H1 (cell line): Measurements from ENCODE around the gene DCANP1. TPM values are rescaled to one million over a fixed set of nuclear protein-coding genes. Genes with fewer than 3 reads are reported as not detected.

ENCODE experiments used
- CTCF ChIA-PET: fragments of 300-600 bp; sonication (Branson Sonifier 250); formaldehyde crosslinking; loops from one replicate; lab custom pipeline; 2021; ENCODE audit not compliant: partially characterized antibody; lab: Charles Lee
- POLR2A ChIA-PET: fragments of 300-600 bp; sonication (Branson Sonifier 250); formaldehyde crosslinking; loops from one replicate; lab custom pipeline; 2021; ENCODE audit warnings: inconsistent platforms; ENCODE audit not compliant: partially characterized antibody; lab: Charles Lee
- DNase-seq, 2 experiments: peaks; one replicate each; pipeline versions ENCODE4 v3.0.0 to v3.0.0-alpha.2; 2010 to 2022; ENCODE audit warnings: low spot score in 2 of 2, low read depth in 1 of 2, mixed read lengths in 1 of 2
- FAIRE-seq: peaks from 2 replicates; lab custom pipeline; 2011; peaks lifted over from hg19 to GRCh38; lab: Jason Lieb, UNC
- H2AFZ ChIP-seq: 2 replicates; pipeline ENCODE4 v1.8.1; 2012; ENCODE audit warnings: low read length, inconsistent platforms
- H2AK5ac ChIP-seq: 2 replicates; pipeline ENCODE4 v1.6.1; 2013; ENCODE audit warnings: low read depth, low read length
- H2BK120ac ChIP-seq: replicated peaks from 2 replicates; pipeline ENCODE3; 2013; ENCODE audit warnings: low read depth, low read length, inconsistent platforms
- H2BK12ac ChIP-seq: 2 replicates; pipeline ENCODE4 v1.6.1; 2013; ENCODE audit warnings: low read depth, low read length
- H2BK15ac ChIP-seq: 2 replicates; pipeline ENCODE4 v1.6.1; 2013; ENCODE audit warnings: low read length
- H2BK20ac ChIP-seq: 2 replicates; pipeline ENCODE4 v1.6.1; 2013; ENCODE audit warnings: low read length
- H2BK5ac ChIP-seq: 2 replicates; pipeline ENCODE4 v1.6.1; 2013; ENCODE audit warnings: low read depth, low read length
- H3K14ac ChIP-seq: 2 replicates; pipeline ENCODE4 v1.6.1; 2013; ENCODE audit warnings: inconsistent platforms; ENCODE audit not compliant: insufficient read length
- H3K18ac ChIP-seq: 2 replicates; pipeline ENCODE4 v1.6.1; 2013; ENCODE audit warnings: low read length; ENCODE audit errors: extremely low read depth
- H3K23ac ChIP-seq: 2 replicates; pipeline ENCODE4 v1.6.1; 2013; ENCODE audit warnings: inconsistent platforms; ENCODE audit not compliant: insufficient read length
- H3K23me2 ChIP-seq: 2 replicates; pipeline ENCODE4 v1.6.1; 2013; ENCODE audit warnings: low read depth, low read length
- H3K27ac ChIP-seq: 2 replicates; pipeline ENCODE4 v1.6.1; 2011; ENCODE audit warnings: low read depth, low read length, inconsistent platforms
- H3K27me3 ChIP-seq, 4 experiments: replicated peaks in 1 of 4; 1 replicate in 1 of 4; 2 replicates in 3 of 4; pipeline versions ENCODE4 v1.6.1 to v1.8.1; 2011 to 2013; ENCODE audit warnings: low read length in 3 of 4, mild to moderate bottlenecking in 3 of 4, inconsistent platforms in 2 of 4, mixed read lengths in 2 of 4, moderate library complexity in 1 of 4; ENCODE audit not compliant: control insufficient read depth in 3 of 4, insufficient read depth in 3 of 4; ENCODE audit errors: extremely low read depth in 1 of 4
- H3K36me3 ChIP-seq, 4 experiments: 2 replicates each; pipeline versions ENCODE4 v1.6.1 to v1.8.1; 2011 to 2013; ENCODE audit warnings: mild to moderate bottlenecking in 4 of 4, low read length in 3 of 4, moderate library complexity in 2 of 4, control low read depth in 1 of 4, inconsistent platforms in 1 of 4; ENCODE audit not compliant: insufficient read depth in 4 of 4, control insufficient read depth in 2 of 4
- H3K4ac ChIP-seq: replicated peaks from 2 replicates; pipeline ENCODE3; 2013; ENCODE audit warnings: low read length, low read depth, mixed read lengths, inconsistent platforms; ENCODE audit not compliant: insufficient read length
- H3K4me1 ChIP-seq, 4 experiments: replicated peaks in 1 of 4; 1 replicate in 1 of 4; 2 replicates in 3 of 4; pipeline versions ENCODE4 v1.6.1 to v1.8.1; 2011 to 2013; ENCODE audit warnings: low read length in 3 of 4, inconsistent platforms in 2 of 4, mixed read lengths in 1 of 4; ENCODE audit not compliant: insufficient read depth in 4 of 4, control insufficient read depth in 3 of 4
- H3K4me2 ChIP-seq, 2 experiments: 2 replicates each; pipeline versions ENCODE4 v1.6.1 to v1.8.1; 2011 to 2013; ENCODE audit warnings: low read depth in 2 of 2, low read length in 2 of 2, control low read depth in 1 of 2, inconsistent platforms in 1 of 2, mild to moderate bottlenecking in 1 of 2; ENCODE audit not compliant: insufficient read depth in 1 of 2
- H3K4me3 ChIP-seq, 4 experiments: fragments of 200-600, 300-600 bp in 1 of 4; sonication (generic), shearing (Covaris generic), sonication (Bioruptor Twin) in 1 of 4; 2 replicates each; pipeline versions ENCODE4 v1.5.1 to v1.8.1; 2011 to 2016; ENCODE audit warnings: low read length in 4 of 4, low read depth in 3 of 4, control low read depth in 2 of 4, inconsistent platforms in 2 of 4, mild to moderate bottlenecking in 2 of 4, mixed read lengths in 1 of 4, moderate library complexity in 1 of 4; ENCODE audit not compliant: insufficient read depth in 2 of 4; ENCODE audit errors: extremely low read depth in 1 of 4
- H3K56ac ChIP-seq: replicated peaks from 2 replicates; pipeline ENCODE3; 2013; ENCODE audit warnings: low read depth, mild to moderate bottlenecking, mixed read lengths, low read length, inconsistent platforms; ENCODE audit not compliant: insufficient read length
- H3K79me1 ChIP-seq: 2 replicates; pipeline ENCODE4 v1.6.1; 2013; ENCODE audit warnings: low read depth, low read length, control low read depth
- H3K79me2 ChIP-seq, 2 experiments: 2 replicates each; pipeline versions ENCODE4 v1.6.1 to v1.8.1; 2012 to 2013; ENCODE audit warnings: low read length in 2 of 2, mild to moderate bottlenecking in 2 of 2, inconsistent platforms in 1 of 2; ENCODE audit not compliant: insufficient read depth in 2 of 2, control insufficient read depth in 1 of 2
- H3K9ac ChIP-seq, 4 experiments: replicated peaks in 1 of 4; 1 replicate in 1 of 4; 2 replicates in 3 of 4; pipeline versions ENCODE4 v1.6.1 to v1.8.1; 2011 to 2013; ENCODE audit warnings: low read depth in 3 of 4, low read length in 3 of 4, control low read depth in 2 of 4, mild to moderate bottlenecking in 2 of 4, moderate library complexity in 2 of 4, inconsistent platforms in 1 of 4; ENCODE audit errors: extremely low read depth in 1 of 4
- H3K9me3 ChIP-seq, 2 experiments: 2 replicates each; pipeline versions ENCODE4 v1.6.1 to v1.8.1; 2012 to 2013; ENCODE audit warnings: mild to moderate bottlenecking in 2 of 2, moderate library complexity in 2 of 2, control low read depth in 1 of 2, inconsistent platforms in 1 of 2, low read depth in 1 of 2, low read length in 1 of 2, mixed read lengths in 1 of 2; ENCODE audit not compliant: insufficient read depth in 2 of 2
- H4K20me1 ChIP-seq, 2 experiments: replicated peaks in 1 of 2; 2 replicates each; pipeline versions ENCODE3 to v1.8.1; 2011 to 2013; ENCODE audit warnings: inconsistent platforms in 2 of 2, low read length in 2 of 2, mild to moderate bottlenecking in 1 of 2; ENCODE audit not compliant: insufficient read depth in 2 of 2, control insufficient read depth in 1 of 2
- H4K5ac ChIP-seq: 2 replicates; pipeline ENCODE4 v1.6.1; 2013; ENCODE audit warnings: low read length, low read depth, mixed read lengths, inconsistent platforms; ENCODE audit not compliant: insufficient read length
- H4K8ac ChIP-seq: 2 replicates; pipeline ENCODE4 v1.8.0; 2013; ENCODE audit warnings: mild to moderate bottlenecking, moderate library complexity, low read length, inconsistent platforms; ENCODE audit not compliant: insufficient read depth; ENCODE audit errors: extremely low read depth
- H4K91ac ChIP-seq: replicated peaks from 2 replicates; pipeline ENCODE3; 2013; ENCODE audit warnings: low read length, mixed read lengths, inconsistent platforms; ENCODE audit not compliant: insufficient read length
- ATF3 ChIP-seq: IDR thresholded peaks from 2 replicates; pipeline ENCODE4 v1.6.1; 2011; ENCODE audit warnings: low read depth, mild to moderate bottlenecking, low read length; ENCODE audit not compliant: insufficient read depth
- CBX5 ChIP-seq: fragments of 300-800, 300-1000 bp; sonication (generic); IDR thresholded peaks from 2 replicates; pipeline ENCODE4 v1.7.1; 2016; ENCODE audit warnings: antibody characterized with exemption, low read length, low read depth
- EP300 ChIP-seq, 2 experiments: IDR thresholded peaks; 1 replicate in 1 of 2; 2 replicates in 1 of 2; pipeline ENCODE4 v1.6.1; 2011 to 2012; ENCODE audit warnings: low read depth in 2 of 2, low read length in 2 of 2, mild to moderate bottlenecking in 2 of 2, borderline replicate concordance in 1 of 2, inconsistent platforms in 1 of 2, moderate library complexity in 1 of 2
- HDAC2 ChIP-seq, 2 experiments: fragments of 300-600 bp in 1 of 2; sonication (generic) in 1 of 2; IDR thresholded peaks; 2 replicates each; pipeline ENCODE4 v1.6.1; 2011 to 2012; ENCODE audit warnings: low read depth in 2 of 2, low read length in 2 of 2, mild to moderate bottlenecking in 2 of 2, moderate library complexity in 2 of 2, borderline replicate concordance in 1 of 2, inconsistent platforms in 1 of 2
- MAFK ChIP-seq: IDR thresholded peaks from 2 replicates; pipeline ENCODE4 v1.6.1; 2012; ENCODE audit warnings: low read depth, mild to moderate bottlenecking, improper control_type of control experiment, low read length
- PHF8 ChIP-seq: fragments of 200-600 bp; sonication (generic); conservative IDR thresholded peaks from 2 replicates; pipeline ENCODE4 v1.7.1; 2012; ENCODE audit warnings: low read depth, mild to moderate bottlenecking, inconsistent platforms, low read length, moderate library complexity
- RNF2 ChIP-seq: fragments of 200-900, 300-1000 bp; sonication (generic); IDR thresholded peaks from 2 replicates; pipeline ENCODE4 v1.7.1; 2016; ENCODE audit warnings: borderline replicate concordance, low read depth, mild to moderate bottlenecking, antibody characterized with exemption, low read length; ENCODE audit not compliant: poor library complexity, severe bottlenecking; ENCODE audit errors: missing control alignments
- SAP30 ChIP-seq: fragments of 300-600 bp; sonication (generic); IDR thresholded peaks from 2 replicates; pipeline ENCODE4 v1.7.1; 2012; ENCODE audit warnings: low read length, moderate library complexity, mild to moderate bottlenecking, inconsistent platforms; ENCODE audit not compliant: insufficient read depth, insufficient replicate concordance
- SUZ12 ChIP-seq: fragments of 200-600 bp; sonication (generic); IDR thresholded peaks from 2 replicates; pipeline ENCODE4 v1.6.1; 2012; ENCODE audit warnings: mild to moderate bottlenecking, inconsistent platforms, low read length, moderate library complexity, mixed read lengths
- WGBS, 2 experiments: shearing (Covaris generic) in 1 of 2; methylation state at CpG; one replicate each; pipeline versions ENCODE4 v1.1.6 to v1.1.7; 2013 to 2015; ENCODE audit warnings: low lambda C conversion rate in 2 of 2, mixed read lengths in 2 of 2, inconsistent platforms in 1 of 2, low coverage in 1 of 2, missing lambda C conversion rate in 1 of 2; ENCODE audit not compliant: insufficient replicate concordance in 2 of 2, insufficient coverage in 1 of 2, insufficient read length in 1 of 2; ENCODE audit errors: extremely low coverage in 1 of 2, missing lambda C conversion rate in 1 of 2; 5-methylcytosine and 5-hydroxymethylcytosine counted together
- polyA plus RNA-seq, 7 experiments: library from polyadenylated mRNA; depleted of rRNA in 3 of 7; stranded (reverse) in 5 of 7; unstranded in 2 of 7; fragments of >200 nt in 5 of 7; fragments of 200-250 nt in 2 of 7; gene quantifications; 1 replicate in 5 of 7; 2 replicates in 1 of 7; 4 replicates in 1 of 7; pipeline versions ENCODE4 v1.2.1 to v1.2.3, GENCODE V29; 2011 to 2013; ENCODE audit warnings: missing spikeins in 2 of 7, mixed read lengths in 2 of 7
- total RNA-seq: library from RNA; stranded (reverse); fragmentation: NEBNext Ultra II Directional; extraction: Animal tissue kit (Norgen Biotek cat#: 25700); gene quantifications from 2 replicates; pipeline ENCODE4 v1.2.1, GENCODE V29; 2021

The DCANP1 gene
- total and polyA plus RNA-seq, 2 of the 8 experiments (the other 6 are each of a cell fraction or from before 2014, with no cell fraction given), result not detected

DNA sequence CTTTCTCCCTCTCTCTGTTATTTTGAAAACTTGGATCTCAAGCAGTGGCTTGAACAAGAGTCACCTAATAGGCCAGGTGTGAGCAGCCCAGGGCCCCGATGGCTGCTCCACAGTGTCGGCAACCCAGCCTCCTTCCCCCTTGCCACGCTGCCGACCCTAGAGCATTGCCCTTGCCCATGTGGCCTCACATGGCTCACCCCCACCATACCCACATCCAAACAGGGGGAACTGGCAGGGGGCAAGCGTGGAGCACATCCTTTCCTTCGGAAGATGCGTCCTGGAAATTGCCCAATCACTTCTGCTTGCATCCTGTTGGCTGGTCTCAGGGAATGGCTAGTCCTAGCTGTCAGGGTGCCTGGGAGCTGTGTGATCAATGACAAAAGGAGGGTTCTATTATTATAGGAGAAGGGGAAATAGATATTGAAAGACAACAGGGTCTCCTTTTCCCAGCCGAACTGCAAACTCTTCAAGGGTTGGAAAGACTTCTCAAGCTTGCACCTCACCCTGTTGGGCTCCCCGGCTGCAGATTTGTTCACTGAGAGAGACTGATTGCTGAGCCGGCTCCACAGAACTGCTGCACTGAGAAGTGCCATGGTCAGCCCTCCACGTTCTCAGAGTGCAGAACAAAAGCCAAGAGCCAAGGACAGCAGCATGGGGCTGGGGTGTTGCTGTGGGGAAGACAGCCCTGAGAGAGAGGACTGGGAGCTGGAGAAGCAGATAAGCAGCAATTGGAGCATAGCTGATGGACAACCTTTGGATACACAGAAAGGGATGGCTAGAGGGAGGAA is 13.3 kb upstream of the DCANP1 start:
- no peak overlapping the region for H2BK120ac ChIP-seq
- H3K23me2 ChIP-seq, result no peaks in the 10 kb centered on the region
- no peak overlapping the region for H3K18ac ChIP-seq
- no peak overlapping the region for H2BK15ac ChIP-seq
- no peak overlapping the region for H2BK20ac ChIP-seq
- H3K4me1 ChIP-seq, result no peaks in the 10 kb centered on the region; a peak in 1 of 7 replicates
- H3K79me1 ChIP-seq, result no peaks in the 10 kb centered on the region
- H4K91ac ChIP-seq, result no peak overlapping the region
- H3K56ac ChIP-seq, result no peak overlapping the region
- H3K79me2 ChIP-seq, result no peaks in the 10 kb centered on the region
- POLR2A ChIA-PET, result no interaction called here
- no peak overlapping the region for H3K14ac ChIP-seq
- H3K4me2 ChIP-seq, result no peak overlapping the region
- no peak overlapping the region for H4K5ac ChIP-seq
- no peak overlapping the region for H2AK5ac ChIP-seq
- CTCF ChIA-PET, result interaction anchor here (0.7 to 21.6 kb wide), 15 partner anchors 15 to 431 kb away, joined by 3 to 778 read pairs (median 8); partner anchors contain the start of genes DCANP1 and TIFAB
- peaks cover 0 to 3% of the 10 kb centered on the region in 2 experiments for H4K20me1 ChIP-seq
- FAIRE-seq (no peak), DNase-seq (no peak)
- no peak overlapping the region for H2BK12ac ChIP-seq
- H3K27ac ChIP-seq, result no peak overlapping the region
- no peak overlapping the region for H3K4me3 ChIP-seq
- H3K23ac ChIP-seq, result no peak overlapping the region
- no peak overlapping the region for H2BK5ac ChIP-seq
- H3K9me3 ChIP-seq, result no peaks in the 10 kb centered on the region
- no peak overlapping the region for H4K8ac ChIP-seq
- H2AFZ ChIP-seq, result no peak overlapping the region
- no peaks in the 10 kb centered on the region for H3K36me3 ChIP-seq
- no peak overlapping the region for H3K4ac ChIP-seq
- WGBS, 2 experiments, result 75% methylated on average over 11 of the region's 11 CpGs; no CpG with 5 or more reads in 1 of the 2 experiments
- H3K27me3 ChIP-seq, result peaks cover 18 to 43% (median 30%) of the 10 kb centered on the region in 4 experiments
- no peak overlapping the region for H3K9ac ChIP-seq
- TF ChIP-seq RNF2 (no peak), CBX5 (no peak), EP300 (IDR thresholded peaks at IDR 0.05; ENCODE audit: borderline replicate concordance in 1 of 2, low read depth in 2 of 2, low read length in 2 of 2) (no peak), MAFK (no peak), ATF3 (no peak), PHF8 (no peak), SUZ12 (no peak), SAP30 (no peak), HDAC2 (IDR thresholded peaks at IDR 0.05; ENCODE audit: borderline replicate concordance in 1 of 2, low read depth in 2 of 2, low read length in 2 of 2) (no peak)
